Measurements from ENCODE around the gene RNASE12. TPM values are rescaled to one million over a fixed set of nuclear protein-coding genes. Genes with fewer than 3 reads are reported as not detected.

Gene RNASE12
- total RNA-seq, 1 experiment from 2014 or later = not detected

DNA sequence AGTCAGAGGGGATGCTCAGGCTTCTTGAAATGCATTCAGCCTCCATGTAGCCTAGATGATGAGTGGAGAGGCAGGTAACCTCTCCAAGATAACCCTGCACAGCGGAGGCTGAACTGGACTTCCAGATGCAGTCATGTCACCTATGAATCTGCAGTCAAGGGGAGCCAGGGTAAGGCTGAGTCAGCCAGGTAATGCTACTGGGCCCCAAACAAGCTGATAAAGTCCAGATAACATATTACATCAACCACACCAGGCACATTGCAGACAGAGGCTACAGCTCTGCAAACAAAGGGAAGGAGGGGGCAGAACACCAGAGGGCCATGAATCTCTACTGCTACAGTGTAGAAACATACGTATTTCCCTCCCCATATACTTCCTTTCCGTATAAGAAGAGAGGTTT, 44.3 kb downstream of the RNASE12 start:
- no peak overlapping the region for H3K4me3 ChIP-seq (replicated peaks in 1 of 2; ENCODE audit: low read depth in 1 of 2, low read length in 2 of 2)
- ChIA-PET RAD21 (ENCODE audit: low non-redundant PET in 1 of 2, low total read pairs in 2 of 2, uncharacterized antibody in 2 of 2, unreplicated experiment in 2 of 2) (no interaction called here), CTCF (no interaction called here), POLR2A (no interaction called here)
- BruUV-seq (replicated peaks) = no TSS peak
- no peaks in the 10 kb centered on the region for H3K4me1 ChIP-seq (ENCODE audit: control insufficient read depth in 1 of 2, insufficient read depth in 2 of 2, low read length in 2 of 2)
- H2AFZ ChIP-seq (ENCODE audit: low read depth, low read length, poor library complexity, severe bottlenecking) = no peak overlapping the region
- H3K9me3 ChIP-seq (ENCODE audit: control insufficient read depth in 1 of 2, insufficient read depth in 1 of 2, low read depth in 1 of 2, low read length in 2 of 2) = no peaks in the 10 kb centered on the region
- H3K9me2 ChIP-seq (ENCODE audit: insufficient read depth) = no peaks in the 10 kb centered on the region
- DNase-seq (ENCODE audit: low read depth, low spot score) = no peak
- no peak overlapping the region for H3K27ac ChIP-seq (ENCODE audit: low read depth, low read length)
- H4K20me1 ChIP-seq (ENCODE audit: insufficient read depth) = no peaks in the 10 kb centered on the region
- TF ChIP-seq SP1 (IDR thresholded peaks at IDR 0.05; ENCODE audit: low read depth) = no peak
- TF ChIP-seq POLR2AphosphoS5 (IDR thresholded peaks at IDR 0.05; ENCODE audit: low read depth, low read length) = no peak
- no peak for TF ChIP-seq ELF1 (IDR thresholded peaks at IDR 0.05; ENCODE audit: borderline replicate concordance, low read depth)
- no peak for TF ChIP-seq EZH2 (IDR thresholded peaks at IDR 0.05)
- TF ChIP-seq TCF7L2 (IDR thresholded peaks at IDR 0.05; ENCODE audit: borderline replicate concordance, extremely low read depth, insufficient read depth, insufficient read length) = no peak
- no peak for TF ChIP-seq JUND (IDR thresholded peaks at IDR 0.05)
- TF ChIP-seq, protein P1, sequence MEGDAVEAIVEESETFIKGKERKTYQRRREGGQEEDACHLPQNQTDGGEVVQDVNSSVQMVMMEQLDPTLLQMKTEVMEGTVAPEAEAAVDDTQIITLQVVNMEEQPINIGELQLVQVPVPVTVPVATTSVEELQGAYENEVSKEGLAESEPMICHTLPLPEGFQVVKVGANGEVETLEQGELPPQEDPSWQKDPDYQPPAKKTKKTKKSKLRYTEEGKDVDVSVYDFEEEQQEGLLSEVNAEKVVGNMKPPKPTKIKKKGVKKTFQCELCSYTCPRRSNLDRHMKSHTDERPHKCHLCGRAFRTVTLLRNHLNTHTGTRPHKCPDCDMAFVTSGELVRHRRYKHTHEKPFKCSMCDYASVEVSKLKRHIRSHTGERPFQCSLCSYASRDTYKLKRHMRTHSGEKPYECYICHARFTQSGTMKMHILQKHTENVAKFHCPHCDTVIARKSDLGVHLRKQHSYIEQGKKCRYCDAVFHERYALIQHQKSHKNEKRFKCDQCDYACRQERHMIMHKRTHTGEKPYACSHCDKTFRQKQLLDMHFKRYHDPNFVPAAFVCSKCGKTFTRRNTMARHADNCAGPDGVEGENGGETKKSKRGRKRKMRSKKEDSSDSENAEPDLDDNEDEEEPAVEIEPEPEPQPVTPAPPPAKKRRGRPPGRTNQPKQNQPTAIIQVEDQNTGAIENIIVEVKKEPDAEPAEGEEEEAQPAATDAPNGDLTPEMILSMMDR (IDR thresholded peaks at IDR 0.05 in 2 of 3, conservative IDR thresholded peaks at IDR 0.05 in 1 of 3; ENCODE audit: borderline replicate concordance in 1 of 3, insufficient read depth in 1 of 3, low read depth in 2 of 3, low read length in 2 of 3) = no peak
- TF ChIP-seq, protein P2, sequence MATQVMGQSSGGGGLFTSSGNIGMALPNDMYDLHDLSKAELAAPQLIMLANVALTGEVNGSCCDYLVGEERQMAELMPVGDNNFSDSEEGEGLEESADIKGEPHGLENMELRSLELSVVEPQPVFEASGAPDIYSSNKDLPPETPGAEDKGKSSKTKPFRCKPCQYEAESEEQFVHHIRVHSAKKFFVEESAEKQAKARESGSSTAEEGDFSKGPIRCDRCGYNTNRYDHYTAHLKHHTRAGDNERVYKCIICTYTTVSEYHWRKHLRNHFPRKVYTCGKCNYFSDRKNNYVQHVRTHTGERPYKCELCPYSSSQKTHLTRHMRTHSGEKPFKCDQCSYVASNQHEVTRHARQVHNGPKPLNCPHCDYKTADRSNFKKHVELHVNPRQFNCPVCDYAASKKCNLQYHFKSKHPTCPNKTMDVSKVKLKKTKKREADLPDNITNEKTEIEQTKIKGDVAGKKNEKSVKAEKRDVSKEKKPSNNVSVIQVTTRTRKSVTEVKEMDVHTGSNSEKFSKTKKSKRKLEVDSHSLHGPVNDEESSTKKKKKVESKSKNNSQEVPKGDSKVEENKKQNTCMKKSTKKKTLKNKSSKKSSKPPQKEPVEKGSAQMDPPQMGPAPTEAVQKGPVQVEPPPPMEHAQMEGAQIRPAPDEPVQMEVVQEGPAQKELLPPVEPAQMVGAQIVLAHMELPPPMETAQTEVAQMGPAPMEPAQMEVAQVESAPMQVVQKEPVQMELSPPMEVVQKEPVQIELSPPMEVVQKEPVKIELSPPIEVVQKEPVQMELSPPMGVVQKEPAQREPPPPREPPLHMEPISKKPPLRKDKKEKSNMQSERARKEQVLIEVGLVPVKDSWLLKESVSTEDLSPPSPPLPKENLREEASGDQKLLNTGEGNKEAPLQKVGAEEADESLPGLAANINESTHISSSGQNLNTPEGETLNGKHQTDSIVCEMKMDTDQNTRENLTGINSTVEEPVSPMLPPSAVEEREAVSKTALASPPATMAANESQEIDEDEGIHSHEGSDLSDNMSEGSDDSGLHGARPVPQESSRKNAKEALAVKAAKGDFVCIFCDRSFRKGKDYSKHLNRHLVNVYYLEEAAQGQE (IDR thresholded peaks at IDR 0.05; ENCODE audit: low read depth) = no peak
- no peak for TF ChIP-seq ZFX (IDR thresholded peaks at IDR 0.05)
- no peak for TF ChIP-seq CEBPB (IDR thresholded peaks at IDR 0.05; ENCODE audit: low read depth)
- no peak for TF ChIP-seq ZNF274 (IDR thresholded peaks at IDR 0.05; ENCODE audit: low read depth, low read length)
- no peak for TF ChIP-seq CBX3 (IDR thresholded peaks at IDR 0.05; ENCODE audit: low read depth)
- TF ChIP-seq, protein P3, sequence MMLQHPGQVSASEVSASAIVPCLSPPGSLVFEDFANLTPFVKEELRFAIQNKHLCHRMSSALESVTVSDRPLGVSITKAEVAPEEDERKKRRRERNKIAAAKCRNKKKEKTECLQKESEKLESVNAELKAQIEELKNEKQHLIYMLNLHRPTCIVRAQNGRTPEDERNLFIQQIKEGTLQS (IDR thresholded peaks at IDR 0.05) = no peak
- H3K36me3 ChIP-seq (ENCODE audit: control insufficient read depth in 1 of 2, insufficient read depth in 2 of 2, low read length in 2 of 2) = no peaks in the 10 kb centered on the region
- H3K9ac ChIP-seq (ENCODE audit: low read length) = no peak overlapping the region
- ATAC-seq = no peak
- intact Hi-C loops (cut with micrococcal nuclease) = no loop called here
- no peak overlapping the region for H3K4me2 ChIP-seq (ENCODE audit: low read length)
- no peaks in the 10 kb centered on the region for H3K79me2 ChIP-seq (ENCODE audit: insufficient read depth, low read length)
- no peaks in the 10 kb centered on the region for H3K27me3 ChIP-seq (ENCODE audit: insufficient read depth, low read length)

Other genes starting within 250 kb of the RNASE12 start
- 51.8 TPM for gene PARP2, start 247.7 kb downstream of the RNASE12 start, total RNA-seq (2021; ENCODE audit: unreplicated experiment)
- gene TEP1, start 177.9 kb downstream of the RNASE12 start, total RNA-seq (2021; ENCODE audit: unreplicated experiment) = 22.4 TPM
- gene KLHL33, start 155.2 kb downstream of the RNASE12 start, total RNA-seq (2021; ENCODE audit: unreplicated experiment) = 0.05 TPM
- gene OSGEP, start 136.6 kb downstream of the RNASE12 start, total RNA-seq (2021; ENCODE audit: unreplicated experiment) = 21.8 TPM
- 235 TPM for gene APEX1, start 136.2 kb downstream of the RNASE12 start, total RNA-seq (2021; ENCODE audit: unreplicated experiment)
- 35.4 TPM for gene PIP4P1, start 129.9 kb downstream of the RNASE12 start, total RNA-seq (2021; ENCODE audit: unreplicated experiment)
- 63.0 TPM for gene PNP, start 122.0 kb downstream of the RNASE12 start, total RNA-seq (2021; ENCODE audit: unreplicated experiment)
- 0.39 TPM for gene RNASE10, start 85.8 kb downstream of the RNASE12 start, total RNA-seq (2021; ENCODE audit: unreplicated experiment)
- gene RNASE9, start 30.3 kb downstream of the RNASE12 start, total RNA-seq (2021; ENCODE audit: unreplicated experiment) = not detected
- gene RNASE11, start 3.4 kb downstream of the RNASE12 start, total RNA-seq (2021; ENCODE audit: unreplicated experiment) = not detected
- gene OR6S1, start 50.3 kb upstream of the RNASE12 start, total RNA-seq (2021; ENCODE audit: unreplicated experiment) = not detected
- gene RNASE4, start 93.2 kb upstream of the RNASE12 start, total RNA-seq (2021; ENCODE audit: unreplicated experiment) = 3.9 TPM
- 5.8 TPM for gene ANG, start 97.4 kb upstream of the RNASE12 start, total RNA-seq (2021; ENCODE audit: unreplicated experiment)
- gene EDDM3A, start 154.5 kb upstream of the RNASE12 start, total RNA-seq (2021; ENCODE audit: unreplicated experiment) = not detected
- gene EDDM3B, start 177.0 kb upstream of the RNASE12 start, total RNA-seq (2021; ENCODE audit: unreplicated experiment) = not detected
- gene RNASE6, start 189.9 kb upstream of the RNASE12 start, total RNA-seq (2021; ENCODE audit: unreplicated experiment) = not detected
- 3.3 TPM for gene RNASE1, start 211.5 kb upstream of the RNASE12 start, total RNA-seq (2021; ENCODE audit: unreplicated experiment)

Data from HCT116 (cell line).